DMS 273 (cell line): ENCODE measurements around the gene ZNFX1.
"Not testable (repeated sequence)": the region's sequence is repeated elsewhere in the genome, so short reads cannot be mapped to it uniquely, and the experiment has no call there.

Experiments used
- DNase-seq: peaks from one replicate; lab custom pipeline; 2025; ENCODE audit not compliant: unreplicated experiment; lab: John Stamatoyannopoulos, UW

Gene ZNFX1

DNA sequence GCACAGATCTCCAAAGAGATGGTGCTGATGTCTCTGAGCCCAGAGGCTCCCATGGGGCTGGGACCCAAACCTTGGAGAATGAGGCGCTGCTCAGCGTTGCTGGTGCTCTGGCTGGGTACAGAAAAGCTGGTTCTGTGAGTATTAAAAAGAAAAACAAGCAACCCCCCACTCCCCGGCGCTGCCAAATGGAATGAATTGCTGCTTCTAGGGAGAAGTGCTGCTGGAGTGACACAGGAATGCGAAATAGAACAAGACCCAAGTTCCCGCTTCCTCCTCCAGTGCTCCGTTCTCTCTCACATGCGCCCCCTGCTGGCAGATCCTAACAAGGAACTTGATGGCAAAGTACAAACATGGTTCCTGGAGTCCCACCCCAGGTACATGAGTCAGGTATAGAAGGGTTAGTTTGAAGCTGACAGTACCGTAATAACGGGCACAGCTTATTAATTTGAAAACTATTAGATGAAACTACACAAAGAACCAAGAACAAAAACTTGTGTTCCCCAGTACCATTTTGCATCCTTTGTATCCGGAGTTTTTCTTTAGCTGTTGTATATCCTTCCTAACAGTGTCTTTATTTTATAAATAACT lies 60.8 kb downstream of the ZNFX1 start:
- DNase-seq = peak; percentile 95

- no peak for DNase-seq
Measured at GRCh38 chr20:49215232-49215631, 62.6 kb downstream of the ZNFX1 start.

DNA sequence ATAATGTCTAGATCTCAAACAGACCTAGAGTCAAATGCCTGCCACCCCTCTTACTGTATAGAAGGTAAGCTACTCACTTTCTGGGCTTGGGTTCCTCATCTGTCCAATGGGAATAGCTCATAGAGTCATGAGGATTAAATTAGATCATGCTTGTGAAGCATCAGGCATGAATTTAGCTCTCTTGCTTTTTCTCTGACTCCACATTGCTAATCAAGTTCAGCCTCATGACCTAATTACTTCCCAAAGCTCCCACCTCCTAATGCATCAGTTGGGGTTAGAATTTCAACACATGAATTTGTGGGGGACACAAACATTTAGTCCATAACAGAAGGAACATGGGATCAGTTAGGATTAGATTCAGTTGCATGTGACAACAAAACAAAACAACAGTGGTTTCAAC lies 63.3 kb downstream of the ZNFX1 start:
- no peak for DNase-seq

GRCh38 chr20:49210757-49211110 lies 67.1 kb downstream of the ZNFX1 start:
- no peak for DNase-seq

DNA sequence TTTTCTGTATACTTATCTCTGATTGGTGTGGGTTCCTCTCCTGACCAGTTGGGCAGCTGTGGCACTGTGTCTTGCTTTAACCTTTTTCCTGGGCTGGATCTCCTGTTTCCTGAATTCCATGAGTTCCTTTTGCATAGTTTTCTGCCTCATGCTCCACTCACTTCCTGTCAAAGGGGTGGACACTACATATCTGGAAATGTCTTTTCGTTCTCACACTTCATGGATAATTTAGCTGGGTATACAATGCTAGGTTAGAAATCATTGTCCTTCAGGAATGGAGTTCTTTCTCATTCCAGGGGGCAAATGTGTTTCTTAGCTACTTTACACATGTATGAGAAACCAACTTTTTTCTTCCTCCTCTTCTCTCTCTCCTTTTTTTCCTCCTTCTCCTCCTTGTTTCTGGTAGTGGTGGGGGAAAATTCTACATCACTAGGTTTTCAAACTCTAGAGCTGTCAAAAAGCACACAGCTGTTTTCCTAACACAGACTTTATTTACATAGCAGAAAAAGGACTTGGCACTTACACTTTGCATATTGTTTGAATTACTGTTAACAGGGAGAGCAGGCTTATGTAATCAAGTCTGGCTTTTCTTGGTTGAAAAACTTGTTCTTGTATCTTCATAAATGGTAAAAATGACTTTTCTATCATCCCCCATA lies 67.6 kb downstream of the ZNFX1 start:
- DNase-seq = no peak

GRCh38 chr20:49207076-49207475 lies 70.8 kb downstream of the ZNFX1 start:
- peak; percentile 26 for DNase-seq

DNA sequence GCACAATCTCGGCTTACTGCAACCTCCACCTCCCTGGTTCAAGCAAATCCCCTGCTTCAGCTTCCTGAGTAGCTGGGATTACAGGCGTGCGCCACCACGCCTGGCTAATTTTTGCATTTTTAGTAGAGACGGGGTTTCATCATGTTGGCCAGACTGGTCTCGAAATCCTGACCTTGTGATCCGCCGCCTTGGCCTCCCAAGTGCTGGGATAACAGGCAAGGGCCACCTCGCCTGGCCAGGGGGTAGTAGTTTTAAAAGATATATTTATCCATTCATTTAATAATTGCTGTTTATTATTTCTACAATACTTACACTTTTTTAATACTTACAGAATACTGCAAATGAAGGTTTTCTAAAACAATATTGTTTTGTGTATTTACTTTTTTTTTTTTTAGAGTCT lies 74.1 kb downstream of the ZNFX1 start:
- DNase-seq = no peak

DNA sequence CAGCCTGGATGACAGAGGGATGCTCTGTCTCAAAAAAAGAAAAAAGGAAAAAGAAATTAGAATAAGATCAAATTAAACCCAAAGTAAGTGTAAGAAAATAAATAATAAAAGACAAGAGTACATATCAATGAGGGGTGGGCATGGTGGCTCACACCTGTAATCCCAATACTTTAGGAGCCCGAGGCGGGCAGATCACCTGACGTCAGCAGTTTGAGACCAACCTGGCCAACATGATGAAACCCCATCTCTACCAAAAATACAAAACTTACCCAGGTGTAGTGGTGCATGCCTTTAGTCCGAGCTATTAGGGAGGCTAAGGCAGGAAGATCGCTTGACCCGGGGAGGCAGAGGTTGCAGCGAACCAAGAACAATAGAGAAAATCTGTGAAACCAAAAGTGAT lies 74.8 kb downstream of the ZNFX1 start:
- DNase-seq = no peak

GRCh38 chr20:49199729-49200293 lies 78.0 kb downstream of the ZNFX1 start:
- no peak for DNase-seq

DNA sequence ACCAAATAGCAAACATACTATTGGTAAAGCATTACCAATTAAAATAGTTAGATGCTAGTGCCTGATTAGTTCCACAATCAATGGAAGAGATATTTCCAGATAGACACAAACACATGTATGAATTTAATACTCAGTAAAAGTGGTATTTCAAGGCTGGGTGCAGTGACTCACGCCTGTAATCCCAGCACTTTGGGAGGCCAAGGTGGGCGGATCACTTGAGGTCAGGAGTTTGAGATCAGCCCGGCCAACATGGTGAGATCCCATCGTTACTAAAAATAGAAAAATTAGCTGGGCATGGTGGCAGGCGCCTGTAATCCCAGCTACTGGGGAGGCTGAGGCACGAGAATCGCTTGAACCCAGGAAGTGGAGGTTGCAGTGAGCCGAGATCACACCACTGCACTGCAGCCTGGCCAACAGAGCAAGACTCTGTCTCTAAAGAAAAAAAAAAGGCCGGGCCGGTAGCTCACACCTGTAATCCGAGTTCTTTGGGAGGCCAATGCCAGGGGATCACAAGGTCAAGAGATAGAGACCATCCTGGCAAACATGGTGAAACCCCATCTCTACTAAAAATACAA lies 84.8 kb downstream of the ZNFX1 start:
- not testable (repeated sequence) for DNase-seq
